Skin epidermis (tissue), 12 donors: ENCODE data around the gene PSMB3.

ENCODE experiments used
- H3K27ac ChIP-seq, 21 experiments: fragments of 200-600 bp; sonication (generic) in 11 of 21; one replicate each; pipeline ENCODE4 v1.5.0; 2020; ENCODE audit warnings: mild to moderate bottlenecking in 3 of 21, inconsistent platforms in 2 of 21, moderate library complexity in 2 of 21
- H3K4me3 ChIP-seq, 7 experiments: fragments of 200-600 bp; sonication (generic) in 2 of 7; one replicate each; pipeline ENCODE4 v1.5.0; 2020; ENCODE audit warnings: inconsistent platforms in 2 of 7, mild to moderate bottlenecking in 2 of 7, moderate library complexity in 1 of 7

Gene PSMB3

GRCh38 chr17:38732376-38733281 lies 19.9 kb upstream of the PSMB3 start:
- peak overlapping the region in 4 of 21 experiments; percentile 23 to 93 (median 59) for H3K27ac ChIP-seq
- H3K4me3 ChIP-seq = no peak overlapping the region

GRCh38 chr17:38733282-38733981 lies 19.1 kb upstream of the PSMB3 start:
- Histone ChIP-seq H3K27ac (peak overlapping the region in 1 of 21 experiments; percentile 14), H3K4me3 (no peak overlapping the region)

- Histone ChIP-seq H3K4me3 (no peak overlapping the region), H3K27ac (no peak overlapping the region)
Observed at GRCh38 chr17:38733982-38734973, 18.3 kb upstream of the PSMB3 start.

- H3K27ac ChIP-seq = no peak overlapping the region
- no peak overlapping the region for H3K4me3 ChIP-seq
Observed at GRCh38 chr17:38735161-38735997, 17.2 kb upstream of the PSMB3 start.

- Histone ChIP-seq H3K27ac (no peak overlapping the region), H3K4me3 (no peak overlapping the region)
Observed at GRCh38 chr17:38738007-38738662, 14.4 kb upstream of the PSMB3 start.

GRCh38 chr17:38738686-38739085 lies 13.9 kb upstream of the PSMB3 start:
- Histone ChIP-seq H3K4me3 (no peak overlapping the region), H3K27ac (no peak overlapping the region)

GRCh38 chr17:38739305-38739704 lies 13.2 kb upstream of the PSMB3 start:
- H3K27ac ChIP-seq = no peak overlapping the region
- H3K4me3 ChIP-seq = no peak overlapping the region

GRCh38 chr17:38740044-38740443 lies 12.5 kb upstream of the PSMB3 start:
- H3K4me3 ChIP-seq = no peak overlapping the region
- no peak overlapping the region for H3K27ac ChIP-seq

GRCh38 chr17:38740806-38741205 lies 11.7 kb upstream of the PSMB3 start:
- Histone ChIP-seq H3K27ac (peak overlapping the region in 1 of 21 experiments; percentile 44), H3K4me3 (no peak overlapping the region)

- H3K4me3 ChIP-seq = no peak overlapping the region
- H3K27ac ChIP-seq = peak overlapping the region in 7 of 21 experiments; percentile 19 to 87 (median 66)
Observed at GRCh38 chr17:38741461-38741860, 11.1 kb upstream of the PSMB3 start.

GRCh38 chr17:38741921-38742410 lies 10.6 kb upstream of the PSMB3 start:
- no peak overlapping the region for H3K4me3 ChIP-seq
- H3K27ac ChIP-seq = peak overlapping the region in 10 of 21 experiments; percentile 19 to 87 (median 65)

- Histone ChIP-seq H3K4me3 (no peak overlapping the region), H3K27ac (peak overlapping the region in 10 of 21 experiments; percentile 19 to 87 (median 65))
Observed at GRCh38 chr17:38742411-38743308, 9.9 kb upstream of the PSMB3 start.

GRCh38 chr17:38743556-38744171 lies 8.9 kb upstream of the PSMB3 start:
- Histone ChIP-seq H3K4me3 (no peak overlapping the region), H3K27ac (no peak overlapping the region)

- Histone ChIP-seq H3K27ac (no peak overlapping the region), H3K4me3 (no peak overlapping the region)
Observed at GRCh38 chr17:38745545-38745944, 7.0 kb upstream of the PSMB3 start.

GRCh38 chr17:38746004-38746848 lies 6.3 kb upstream of the PSMB3 start:
- H3K4me3 ChIP-seq = peak overlapping the region in 4 of 7 experiments; percentile 57 to 72 (median 69)

More at GRCh38 chr17:38746004-38746848, 6.3 kb upstream of the PSMB3 start:
- H3K27ac ChIP-seq = peak overlapping the region in 8 of 21 experiments; percentile 75 to 87 (median 84)
